ENCODE data around the gene TMX2.

TMX2 gene

GRCh38 chr11:57771365-57771764 is 59.0 kb downstream of the TMX2 start:
- DNase-seq: no peak

- DNase-seq: no peak
These were observed 60.2 kb downstream of the TMX2 start for GRCh38 chr11:57772562-57772961.

- no peak for DNase-seq
These were observed 60.7 kb downstream of the TMX2 start for GRCh38 chr11:57773026-57773598.

GRCh38 chr11:57775491-57775890 is 63.1 kb downstream of the TMX2 start:
- no peak for DNase-seq

- no peak for DNase-seq
These were observed 63.7 kb downstream of the TMX2 start for GRCh38 chr11:57776031-57776521.

- DNase-seq: no peak
These were observed 64.3 kb downstream of the TMX2 start for GRCh38 chr11:57776577-57777210.

GRCh38 chr11:57777969-57778317 is 65.5 kb downstream of the TMX2 start:
- DNase-seq: no peak

- DNase-seq: no peak
These were observed 66.1 kb downstream of the TMX2 start for GRCh38 chr11:57778318-57779037.

- DNase-seq: no peak
These were observed 66.9 kb downstream of the TMX2 start for GRCh38 chr11:57779276-57779675.

- DNase-seq: no peak
These were observed 69.1 kb downstream of the TMX2 start for GRCh38 chr11:57781529-57781943.

GRCh38 chr11:57785072-57785471 is 72.7 kb downstream of the TMX2 start:
- DNase-seq: no peak

GRCh38 chr11:57786436-57786835 is 74.0 kb downstream of the TMX2 start:
- DNase-seq: no peak

- DNase-seq: no peak
These were observed 74.7 kb downstream of the TMX2 start for GRCh38 chr11:57787006-57787604.

- DNase-seq: no peak
These were observed 75.7 kb downstream of the TMX2 start for GRCh38 chr11:57787920-57788702.

GRCh38 chr11:57788703-57789088 is 76.3 kb downstream of the TMX2 start:
- no peak for DNase-seq
